ENCODE data around the gene SIRT6.

DNA sequence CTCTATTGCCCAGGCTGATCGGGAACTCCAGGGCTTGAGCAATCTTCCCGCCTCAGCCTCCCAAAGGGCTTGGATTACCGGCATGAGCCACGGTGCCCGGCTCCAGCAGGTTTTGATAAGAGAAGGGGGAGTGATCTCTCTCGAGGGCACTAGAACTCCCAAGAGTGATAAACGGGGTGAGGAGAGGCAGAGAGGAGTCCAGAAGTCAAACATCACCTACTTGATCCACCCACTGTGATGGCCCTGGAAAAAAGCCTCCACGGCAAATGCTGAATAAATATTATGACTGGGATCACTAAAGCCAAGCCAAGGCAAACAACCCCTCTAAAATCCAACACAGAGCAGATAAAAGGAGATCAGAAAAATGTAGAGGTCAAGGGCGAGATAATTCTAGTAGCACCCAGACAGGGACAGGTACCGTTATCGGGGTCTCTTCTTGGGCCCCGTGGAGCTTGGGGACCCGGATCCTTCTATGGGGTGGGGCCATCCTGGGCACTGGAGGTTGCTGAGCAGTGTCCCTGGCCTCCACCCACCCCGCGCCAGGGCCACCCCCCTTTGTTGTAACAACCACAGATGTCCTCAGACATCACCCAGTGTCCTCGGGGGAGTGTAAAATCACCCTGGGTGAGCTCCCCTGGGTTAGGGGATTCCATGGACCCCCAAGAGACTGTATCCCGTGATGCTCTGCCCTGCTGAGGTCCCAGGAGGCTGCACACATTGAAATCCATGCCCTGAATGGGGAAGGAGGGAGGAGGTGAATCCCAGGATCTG is 32.7 kb downstream of the SIRT6 start:
- TF ChIP-seq, protein P1, sequence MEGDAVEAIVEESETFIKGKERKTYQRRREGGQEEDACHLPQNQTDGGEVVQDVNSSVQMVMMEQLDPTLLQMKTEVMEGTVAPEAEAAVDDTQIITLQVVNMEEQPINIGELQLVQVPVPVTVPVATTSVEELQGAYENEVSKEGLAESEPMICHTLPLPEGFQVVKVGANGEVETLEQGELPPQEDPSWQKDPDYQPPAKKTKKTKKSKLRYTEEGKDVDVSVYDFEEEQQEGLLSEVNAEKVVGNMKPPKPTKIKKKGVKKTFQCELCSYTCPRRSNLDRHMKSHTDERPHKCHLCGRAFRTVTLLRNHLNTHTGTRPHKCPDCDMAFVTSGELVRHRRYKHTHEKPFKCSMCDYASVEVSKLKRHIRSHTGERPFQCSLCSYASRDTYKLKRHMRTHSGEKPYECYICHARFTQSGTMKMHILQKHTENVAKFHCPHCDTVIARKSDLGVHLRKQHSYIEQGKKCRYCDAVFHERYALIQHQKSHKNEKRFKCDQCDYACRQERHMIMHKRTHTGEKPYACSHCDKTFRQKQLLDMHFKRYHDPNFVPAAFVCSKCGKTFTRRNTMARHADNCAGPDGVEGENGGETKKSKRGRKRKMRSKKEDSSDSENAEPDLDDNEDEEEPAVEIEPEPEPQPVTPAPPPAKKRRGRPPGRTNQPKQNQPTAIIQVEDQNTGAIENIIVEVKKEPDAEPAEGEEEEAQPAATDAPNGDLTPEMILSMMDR (IDR thresholded peaks at IDR 0.05), result no peak
- no peak for TF ChIP-seq POLR2A (IDR thresholded peaks at IDR 0.05)
- no peak for TF ChIP-seq POLR2AphosphoS5 (IDR thresholded peaks at IDR 0.05)
